H1 (cell line): ENCODE measurements around the gene ALK. TPM values are rescaled to one million over a fixed set of nuclear protein-coding genes. Genes with fewer than 3 reads are reported as not detected.

ENCODE experiments used
- CTCF ChIA-PET: fragments of 300-600 bp; sonication (Branson Sonifier 250); formaldehyde crosslinking; loops from one replicate; lab custom pipeline; 2021; ENCODE audit not compliant: partially characterized antibody; lab: Charles Lee
- POLR2A ChIA-PET: fragments of 300-600 bp; sonication (Branson Sonifier 250); formaldehyde crosslinking; loops from one replicate; lab custom pipeline; 2021; ENCODE audit warnings: inconsistent platforms; ENCODE audit not compliant: partially characterized antibody; lab: Charles Lee
- DNase-seq, 2 experiments: peaks; one replicate each; pipeline versions ENCODE4 v3.0.0 to v3.0.0-alpha.2; 2010 to 2022; ENCODE audit warnings: low spot score in 2 of 2, low read depth in 1 of 2, mixed read lengths in 1 of 2
- FAIRE-seq: peaks from 2 replicates; lab custom pipeline; 2011; peaks lifted over from hg19 to GRCh38; lab: Jason Lieb, UNC
- H2AFZ ChIP-seq: 2 replicates; pipeline ENCODE4 v1.8.1; 2012; ENCODE audit warnings: low read length, inconsistent platforms
- H2AK5ac ChIP-seq: 2 replicates; pipeline ENCODE4 v1.6.1; 2013; ENCODE audit warnings: low read depth, low read length
- H2BK120ac ChIP-seq: replicated peaks from 2 replicates; pipeline ENCODE3; 2013; ENCODE audit warnings: low read depth, low read length, inconsistent platforms
- H2BK12ac ChIP-seq: 2 replicates; pipeline ENCODE4 v1.6.1; 2013; ENCODE audit warnings: low read depth, low read length
- H2BK15ac ChIP-seq: 2 replicates; pipeline ENCODE4 v1.6.1; 2013; ENCODE audit warnings: low read length
- H2BK20ac ChIP-seq: 2 replicates; pipeline ENCODE4 v1.6.1; 2013; ENCODE audit warnings: low read length
- H2BK5ac ChIP-seq: 2 replicates; pipeline ENCODE4 v1.6.1; 2013; ENCODE audit warnings: low read depth, low read length
- H3K14ac ChIP-seq: 2 replicates; pipeline ENCODE4 v1.6.1; 2013; ENCODE audit warnings: inconsistent platforms; ENCODE audit not compliant: insufficient read length
- H3K18ac ChIP-seq: 2 replicates; pipeline ENCODE4 v1.6.1; 2013; ENCODE audit warnings: low read length; ENCODE audit errors: extremely low read depth
- H3K23ac ChIP-seq: 2 replicates; pipeline ENCODE4 v1.6.1; 2013; ENCODE audit warnings: inconsistent platforms; ENCODE audit not compliant: insufficient read length
- H3K23me2 ChIP-seq: 2 replicates; pipeline ENCODE4 v1.6.1; 2013; ENCODE audit warnings: low read depth, low read length
- H3K27ac ChIP-seq: 2 replicates; pipeline ENCODE4 v1.6.1; 2011; ENCODE audit warnings: low read depth, low read length, inconsistent platforms
- H3K27me3 ChIP-seq, 4 experiments: replicated peaks in 1 of 4; 1 replicate in 1 of 4; 2 replicates in 3 of 4; pipeline versions ENCODE4 v1.6.1 to v1.8.1; 2011 to 2013; ENCODE audit warnings: low read length in 3 of 4, mild to moderate bottlenecking in 3 of 4, inconsistent platforms in 2 of 4, mixed read lengths in 2 of 4, moderate library complexity in 1 of 4; ENCODE audit not compliant: control insufficient read depth in 3 of 4, insufficient read depth in 3 of 4; ENCODE audit errors: extremely low read depth in 1 of 4
- H3K36me3 ChIP-seq, 4 experiments: 2 replicates each; pipeline versions ENCODE4 v1.6.1 to v1.8.1; 2011 to 2013; ENCODE audit warnings: mild to moderate bottlenecking in 4 of 4, low read length in 3 of 4, moderate library complexity in 2 of 4, control low read depth in 1 of 4, inconsistent platforms in 1 of 4; ENCODE audit not compliant: insufficient read depth in 4 of 4, control insufficient read depth in 2 of 4
- H3K4ac ChIP-seq: replicated peaks from 2 replicates; pipeline ENCODE3; 2013; ENCODE audit warnings: low read length, low read depth, mixed read lengths, inconsistent platforms; ENCODE audit not compliant: insufficient read length
- H3K4me1 ChIP-seq, 4 experiments: replicated peaks in 1 of 4; 1 replicate in 1 of 4; 2 replicates in 3 of 4; pipeline versions ENCODE4 v1.6.1 to v1.8.1; 2011 to 2013; ENCODE audit warnings: low read length in 3 of 4, inconsistent platforms in 2 of 4, mixed read lengths in 1 of 4; ENCODE audit not compliant: insufficient read depth in 4 of 4, control insufficient read depth in 3 of 4
- H3K4me2 ChIP-seq, 2 experiments: 2 replicates each; pipeline versions ENCODE4 v1.6.1 to v1.8.1; 2011 to 2013; ENCODE audit warnings: low read depth in 2 of 2, low read length in 2 of 2, control low read depth in 1 of 2, inconsistent platforms in 1 of 2, mild to moderate bottlenecking in 1 of 2; ENCODE audit not compliant: insufficient read depth in 1 of 2
- H3K4me3 ChIP-seq, 4 experiments: fragments of 200-600, 300-600 bp in 1 of 4; sonication (generic), shearing (Covaris generic), sonication (Bioruptor Twin) in 1 of 4; 2 replicates each; pipeline versions ENCODE4 v1.5.1 to v1.8.1; 2011 to 2016; ENCODE audit warnings: low read length in 4 of 4, low read depth in 3 of 4, control low read depth in 2 of 4, inconsistent platforms in 2 of 4, mild to moderate bottlenecking in 2 of 4, mixed read lengths in 1 of 4, moderate library complexity in 1 of 4; ENCODE audit not compliant: insufficient read depth in 2 of 4; ENCODE audit errors: extremely low read depth in 1 of 4
- H3K56ac ChIP-seq: replicated peaks from 2 replicates; pipeline ENCODE3; 2013; ENCODE audit warnings: low read depth, mild to moderate bottlenecking, mixed read lengths, low read length, inconsistent platforms; ENCODE audit not compliant: insufficient read length
- H3K79me1 ChIP-seq: 2 replicates; pipeline ENCODE4 v1.6.1; 2013; ENCODE audit warnings: low read depth, low read length, control low read depth
- H3K79me2 ChIP-seq, 2 experiments: 2 replicates each; pipeline versions ENCODE4 v1.6.1 to v1.8.1; 2012 to 2013; ENCODE audit warnings: low read length in 2 of 2, mild to moderate bottlenecking in 2 of 2, inconsistent platforms in 1 of 2; ENCODE audit not compliant: insufficient read depth in 2 of 2, control insufficient read depth in 1 of 2
- H3K9ac ChIP-seq, 4 experiments: replicated peaks in 1 of 4; 1 replicate in 1 of 4; 2 replicates in 3 of 4; pipeline versions ENCODE4 v1.6.1 to v1.8.1; 2011 to 2013; ENCODE audit warnings: low read depth in 3 of 4, low read length in 3 of 4, control low read depth in 2 of 4, mild to moderate bottlenecking in 2 of 4, moderate library complexity in 2 of 4, inconsistent platforms in 1 of 4; ENCODE audit errors: extremely low read depth in 1 of 4
- H3K9me3 ChIP-seq, 2 experiments: 2 replicates each; pipeline versions ENCODE4 v1.6.1 to v1.8.1; 2012 to 2013; ENCODE audit warnings: mild to moderate bottlenecking in 2 of 2, moderate library complexity in 2 of 2, control low read depth in 1 of 2, inconsistent platforms in 1 of 2, low read depth in 1 of 2, low read length in 1 of 2, mixed read lengths in 1 of 2; ENCODE audit not compliant: insufficient read depth in 2 of 2
- H4K20me1 ChIP-seq, 2 experiments: replicated peaks in 1 of 2; 2 replicates each; pipeline versions ENCODE3 to v1.8.1; 2011 to 2013; ENCODE audit warnings: inconsistent platforms in 2 of 2, low read length in 2 of 2, mild to moderate bottlenecking in 1 of 2; ENCODE audit not compliant: insufficient read depth in 2 of 2, control insufficient read depth in 1 of 2
- H4K5ac ChIP-seq: 2 replicates; pipeline ENCODE4 v1.6.1; 2013; ENCODE audit warnings: low read length, low read depth, mixed read lengths, inconsistent platforms; ENCODE audit not compliant: insufficient read length
- H4K8ac ChIP-seq: 2 replicates; pipeline ENCODE4 v1.8.0; 2013; ENCODE audit warnings: mild to moderate bottlenecking, moderate library complexity, low read length, inconsistent platforms; ENCODE audit not compliant: insufficient read depth; ENCODE audit errors: extremely low read depth
- H4K91ac ChIP-seq: replicated peaks from 2 replicates; pipeline ENCODE3; 2013; ENCODE audit warnings: low read length, mixed read lengths, inconsistent platforms; ENCODE audit not compliant: insufficient read length
- ASH2L ChIP-seq: fragments of 200-600, 300-600 bp; sonication (generic); IDR thresholded peaks from one replicate; pipeline ENCODE4 v1.7.1; 2017; ENCODE audit warnings: low read length
- CEBPB ChIP-seq: IDR thresholded peaks from 2 replicates; pipeline ENCODE4 v1.6.1; 2012; ENCODE audit warnings: low read depth, low read length
- EGR1 ChIP-seq: IDR thresholded peaks from 2 replicates; pipeline ENCODE4 v1.6.1; 2011; ENCODE audit warnings: low read depth, low read length, borderline replicate concordance
- GABPA ChIP-seq: IDR thresholded peaks from 2 replicates; pipeline ENCODE4 v1.6.1; 2011; ENCODE audit warnings: mild to moderate bottlenecking, low read length, moderate library complexity, borderline replicate concordance; ENCODE audit not compliant: insufficient read depth
- POLR2A ChIP-seq, 2 experiments: IDR thresholded peaks; 1 replicate in 1 of 2; 2 replicates in 1 of 2; pipeline ENCODE4 v1.6.1; 2011; ENCODE audit warnings: low read depth in 2 of 2, low read length in 2 of 2, mild to moderate bottlenecking in 2 of 2; ENCODE audit errors: control extremely low read depth in 1 of 2
- RFX5 ChIP-seq: IDR thresholded peaks from 2 replicates; pipeline ENCODE4 v1.6.1; 2011; ENCODE audit warnings: low read depth, low read length, improper control_type of control experiment, borderline replicate concordance
- RXRA ChIP-seq: IDR thresholded peaks from 2 replicates; pipeline ENCODE4 v1.6.1; 2011; ENCODE audit warnings: low read depth, mild to moderate bottlenecking, low read length, moderate library complexity; ENCODE audit not compliant: insufficient read depth
- TCF12 ChIP-seq: IDR thresholded peaks from 2 replicates; pipeline ENCODE4 v1.6.1; 2011; ENCODE audit warnings: low read depth, mild to moderate bottlenecking, low read length
- WGBS, 2 experiments: shearing (Covaris generic) in 1 of 2; methylation state at CpG; one replicate each; pipeline versions ENCODE4 v1.1.6 to v1.1.7; 2013 to 2015; ENCODE audit warnings: low lambda C conversion rate in 2 of 2, mixed read lengths in 2 of 2, inconsistent platforms in 1 of 2, low coverage in 1 of 2, missing lambda C conversion rate in 1 of 2; ENCODE audit not compliant: insufficient replicate concordance in 2 of 2, insufficient coverage in 1 of 2, insufficient read length in 1 of 2; ENCODE audit errors: extremely low coverage in 1 of 2, missing lambda C conversion rate in 1 of 2; 5-methylcytosine and 5-hydroxymethylcytosine counted together
- polyA plus RNA-seq, 7 experiments: library from polyadenylated mRNA; depleted of rRNA in 3 of 7; stranded (reverse) in 5 of 7; unstranded in 2 of 7; fragments of >200 nt in 5 of 7; fragments of 200-250 nt in 2 of 7; gene quantifications; 1 replicate in 5 of 7; 2 replicates in 1 of 7; 4 replicates in 1 of 7; pipeline versions ENCODE4 v1.2.1 to v1.2.3, GENCODE V29; 2011 to 2013; ENCODE audit warnings: missing spikeins in 2 of 7, mixed read lengths in 2 of 7
- total RNA-seq: library from RNA; stranded (reverse); fragmentation: NEBNext Ultra II Directional; extraction: Animal tissue kit (Norgen Biotek cat#: 25700); gene quantifications from 2 replicates; pipeline ENCODE4 v1.2.1, GENCODE V29; 2021
- TF ChIP-seq, protein P1 (sequence below): IDR thresholded peaks from 2 replicates; pipeline ENCODE4 v1.6.1; 2012; ENCODE audit warnings: inconsistent platforms

Gene ALK
- total and polyA plus RNA-seq, 2 of the 8 experiments (the other 6 are each of a cell fraction or from before 2014, with no cell fraction given), result 0.02 to 0.09 TPM

DNA sequence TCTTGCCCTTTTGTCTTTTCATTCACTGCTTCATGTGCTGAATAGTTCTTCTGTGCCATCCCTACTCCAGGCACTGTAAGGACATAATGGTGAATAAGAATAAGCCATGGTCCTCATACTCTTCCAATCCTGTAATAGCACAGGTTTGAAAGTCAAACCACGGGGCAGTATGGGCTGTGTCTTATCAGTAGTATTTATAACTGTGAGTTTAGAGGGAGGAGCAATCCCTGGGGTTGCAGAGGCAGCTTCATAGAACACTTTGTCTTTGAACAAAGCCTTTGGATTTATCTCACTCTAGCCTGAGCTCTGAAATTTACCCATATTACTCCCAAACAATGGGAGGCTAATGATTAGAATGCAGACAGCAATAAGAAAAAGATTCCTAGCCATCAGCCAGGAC, 30.2 kb upstream of the ALK start:
- Histone ChIP-seq H3K9me3 (no peaks in the 10 kb centered on the region), H4K91ac (no peak overlapping the region), H2BK15ac (no peak overlapping the region), H4K20me1 (no peaks in the 10 kb centered on the region), H3K56ac (no peak overlapping the region), H4K5ac (no peak overlapping the region), H3K27ac (no peak overlapping the region), H3K36me3 (no peaks in the 10 kb centered on the region), H2BK12ac (no peak overlapping the region), H3K23ac (no peak overlapping the region), H3K14ac (no peak overlapping the region), H3K4me2 (no peak overlapping the region), H3K79me1 (no peaks in the 10 kb centered on the region), H3K4me1 (no peaks in the 10 kb centered on the region; a peak in 1 of 7 replicates), H2AK5ac (no peak overlapping the region), H3K9ac (no peak overlapping the region)
- WGBS, 2 experiments, result 100% methylated on average over 1 of the region's 1 CpG; no CpG with 5 or more reads in 1 of the 2 experiments
- POLR2A ChIA-PET, result no interaction called here
- TF ChIP-seq RXRA (no peak), EGR1 (no peak), CEBPB (no peak), GABPA (no peak), RFX5 (no peak), POLR2A (IDR thresholded peaks at IDR 0.05; ENCODE audit: control extremely low read depth in 1 of 2, low read depth in 2 of 2, low read length in 2 of 2) (no peak), ASH2L (no peak), TCF12 (no peak)
- TF ChIP-seq, protein P1, sequence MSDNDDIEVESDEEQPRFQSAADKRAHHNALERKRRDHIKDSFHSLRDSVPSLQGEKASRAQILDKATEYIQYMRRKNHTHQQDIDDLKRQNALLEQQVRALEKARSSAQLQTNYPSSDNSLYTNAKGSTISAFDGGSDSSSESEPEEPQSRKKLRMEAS, result no peak
- TF ChIP-seq, all 59 proteins: peak for 0
- no peak overlapping the region for H3K18ac ChIP-seq
- H3K4ac ChIP-seq, result no peak overlapping the region
- no peaks in the 10 kb centered on the region for H3K23me2 ChIP-seq
- H3K4me3 ChIP-seq, result no peak overlapping the region
- H2AFZ ChIP-seq, result no peak overlapping the region
- no peak overlapping the region for H2BK5ac ChIP-seq
- DNase-seq (no peak), FAIRE-seq (no peak)
- H3K27me3 ChIP-seq, result no peaks in the 10 kb centered on the region
- H3K79me2 ChIP-seq, result no peaks in the 10 kb centered on the region
- CTCF ChIA-PET, result interaction anchor here (1.4 to 2.7 kb wide), 4 partner anchors 18 to 119 kb away, joined by 4 to 18 read pairs (median 9); no protein-coding TSS in a partner anchor
- no peak overlapping the region for H2BK120ac ChIP-seq
- no peak overlapping the region for H4K8ac ChIP-seq
- H2BK20ac ChIP-seq, result no peak overlapping the region
